DMS79 (cell line): ENCODE measurements around the gene CUX1.
"Not testable (repeated sequence)": the region's sequence is repeated elsewhere in the genome, so short reads cannot be mapped to it uniquely, and the experiment has no call there.

Experiments
- DNase-seq: peaks from one replicate; lab custom pipeline; 2025; lab: John Stamatoyannopoulos, UW

CUX1 gene

DNA sequence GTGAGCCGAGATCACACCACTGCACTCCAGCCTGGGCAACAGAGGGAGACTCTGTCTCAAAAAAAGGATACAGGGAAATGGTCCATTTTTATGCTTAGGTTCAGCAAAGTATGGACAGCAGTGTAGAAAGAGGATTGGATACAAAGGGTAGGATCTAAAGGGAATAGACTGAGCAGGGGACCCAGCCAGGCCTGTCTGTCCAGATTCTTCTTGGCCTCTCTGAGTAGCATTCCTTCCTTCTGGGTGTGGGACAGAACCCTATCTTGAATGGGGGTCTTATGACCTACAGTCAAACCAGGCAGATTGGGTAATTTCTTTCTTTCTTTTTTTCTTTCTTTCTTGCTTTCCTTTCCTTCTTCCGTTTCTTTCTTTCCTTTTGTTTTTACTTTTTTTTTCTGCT lies 494.9 kb downstream of the CUX1 start:
- DNase-seq: no peak

DNA sequence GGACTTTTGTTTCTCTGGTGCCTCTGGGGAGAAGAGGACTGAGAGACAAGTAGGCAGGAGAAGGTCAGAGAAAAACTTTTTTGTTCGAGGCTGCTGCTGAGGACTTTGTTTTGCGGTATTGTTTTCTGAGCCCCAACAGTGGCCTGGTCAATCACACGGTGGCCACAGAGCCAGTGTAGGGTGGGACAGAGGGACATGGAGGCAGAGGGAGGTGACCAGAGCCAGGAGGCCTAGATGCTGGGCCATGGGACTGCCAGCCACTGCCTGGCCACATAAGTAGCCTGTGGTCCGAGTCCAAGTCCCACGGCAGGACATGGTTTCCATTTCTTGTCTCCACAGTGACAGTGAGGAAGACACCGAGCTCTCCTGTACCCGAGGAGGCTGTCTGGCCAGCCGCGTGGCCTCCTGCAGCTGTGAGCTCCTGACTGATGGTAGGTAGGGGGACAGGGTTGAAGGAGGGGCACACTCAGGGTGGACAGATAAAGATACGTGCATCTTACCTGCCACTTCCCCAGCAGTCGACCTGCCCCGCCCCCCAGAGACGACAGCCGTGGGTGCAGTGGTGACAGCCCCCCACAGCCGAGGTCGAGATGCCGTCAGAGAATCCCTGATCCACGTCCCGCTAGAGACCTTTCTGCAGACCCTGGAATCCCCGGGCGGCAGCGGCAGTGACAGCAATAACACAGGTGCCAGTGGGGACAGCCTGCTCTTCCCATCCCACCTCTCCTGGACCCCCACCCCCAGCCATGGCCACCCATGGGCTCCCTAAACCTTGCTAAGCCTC lies 496.8 kb downstream of the CUX1 start:
- no peak for DNase-seq

DNA sequence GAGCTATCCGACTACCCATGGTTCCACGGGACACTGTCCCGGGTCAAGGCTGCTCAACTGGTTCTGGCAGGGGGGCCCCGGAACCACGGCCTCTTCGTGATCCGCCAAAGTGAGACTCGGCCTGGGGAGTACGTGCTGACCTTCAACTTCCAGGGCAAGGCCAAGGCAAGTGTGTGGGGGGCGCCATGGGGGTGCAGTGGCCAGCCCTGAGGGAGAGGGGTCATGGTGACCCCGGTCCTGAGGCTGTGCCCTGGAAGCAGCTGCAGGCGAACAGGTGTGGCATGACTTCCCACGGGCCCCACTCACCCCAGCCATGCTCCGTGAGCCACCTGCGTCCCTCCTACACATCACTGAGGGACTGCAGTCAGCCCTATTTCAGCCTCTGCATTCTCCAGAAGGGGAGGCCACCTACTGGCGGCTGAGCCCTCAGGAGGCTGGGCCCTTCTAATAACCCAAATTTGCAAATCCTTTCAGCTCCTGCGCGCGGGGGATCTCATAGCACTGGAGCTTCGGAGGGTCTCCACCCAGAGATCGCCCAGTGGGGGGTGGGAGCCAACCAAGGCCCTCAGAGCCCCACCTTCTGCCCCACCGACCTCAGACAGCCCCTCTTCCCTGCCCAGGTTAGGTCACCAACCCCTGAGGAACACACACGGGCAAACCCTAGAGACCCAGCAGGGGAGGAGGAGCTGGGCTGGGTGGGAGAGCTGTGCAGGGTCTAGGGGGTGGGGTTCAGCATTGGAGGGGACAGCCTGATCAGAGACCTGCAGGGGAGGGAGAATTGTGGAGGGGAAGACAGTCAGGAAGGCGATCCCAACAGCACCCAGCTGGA lies 500.0 kb downstream of the CUX1 start:
- no peak for DNase-seq

DNA sequence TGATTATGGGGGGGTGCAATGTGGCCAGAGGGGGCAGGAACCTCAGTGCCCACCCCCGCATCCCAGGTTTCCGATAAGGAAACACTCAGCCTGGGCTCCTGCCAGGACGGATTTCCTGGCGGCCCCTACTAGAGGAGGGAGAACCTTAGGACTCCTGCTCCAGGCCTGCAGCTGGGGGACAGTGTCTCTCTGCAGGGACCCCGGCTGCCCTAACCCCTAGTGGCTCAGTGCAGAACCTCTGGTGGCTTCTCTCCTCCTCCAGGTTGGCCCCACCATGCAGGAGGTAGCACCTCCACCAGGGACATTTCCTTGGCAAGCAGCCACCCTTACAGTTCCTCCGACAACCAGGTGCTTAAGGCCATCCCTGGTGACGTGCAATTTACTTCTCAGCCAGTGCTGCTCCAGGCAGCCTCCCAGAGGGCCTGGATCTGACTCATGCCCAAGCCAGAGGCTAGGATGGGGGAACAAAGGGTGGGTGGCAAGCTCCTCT lies 501.1 kb downstream of the CUX1 start:
- DNase-seq: peak; percentile 4

DNA sequence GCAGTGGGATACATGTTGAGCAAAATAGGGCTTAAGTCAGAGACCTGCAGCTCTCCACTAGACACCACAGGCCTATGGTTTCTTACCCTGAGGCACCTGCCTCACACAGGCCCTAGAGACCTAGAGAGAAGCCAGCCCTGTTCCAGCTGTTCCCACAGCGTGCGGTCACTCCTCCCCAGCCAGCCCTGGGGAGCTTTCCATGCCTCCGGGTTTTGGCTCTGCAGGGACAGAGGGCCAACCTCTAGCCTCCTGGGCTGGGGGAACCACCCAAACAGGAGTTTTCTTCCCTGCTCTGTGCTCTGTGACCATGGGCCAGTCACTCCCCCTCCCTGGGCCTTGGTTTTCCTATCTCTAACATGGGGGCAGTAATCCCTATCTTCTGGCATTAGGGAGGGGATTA lies 502.2 kb downstream of the CUX1 start:
- DNase-seq: no peak

DNA sequence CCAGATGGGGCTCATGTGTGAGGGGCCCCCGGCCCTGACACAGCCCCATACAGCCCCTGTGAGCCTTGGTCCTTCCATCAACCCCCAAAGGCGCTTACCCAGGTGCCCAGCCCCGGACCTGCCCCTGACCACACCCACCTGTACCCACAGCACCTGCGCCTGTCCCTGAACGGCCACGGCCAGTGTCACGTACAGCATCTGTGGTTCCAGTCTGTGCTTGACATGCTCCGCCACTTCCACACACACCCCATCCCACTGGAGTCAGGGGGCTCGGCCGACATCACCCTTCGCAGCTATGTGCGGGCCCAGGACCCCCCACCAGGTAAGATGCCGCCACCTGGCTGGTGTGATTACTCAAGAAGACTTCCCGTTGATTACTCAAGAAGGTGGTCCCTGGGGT lies 502.8 kb downstream of the CUX1 start:
- no peak for DNase-seq

DNA sequence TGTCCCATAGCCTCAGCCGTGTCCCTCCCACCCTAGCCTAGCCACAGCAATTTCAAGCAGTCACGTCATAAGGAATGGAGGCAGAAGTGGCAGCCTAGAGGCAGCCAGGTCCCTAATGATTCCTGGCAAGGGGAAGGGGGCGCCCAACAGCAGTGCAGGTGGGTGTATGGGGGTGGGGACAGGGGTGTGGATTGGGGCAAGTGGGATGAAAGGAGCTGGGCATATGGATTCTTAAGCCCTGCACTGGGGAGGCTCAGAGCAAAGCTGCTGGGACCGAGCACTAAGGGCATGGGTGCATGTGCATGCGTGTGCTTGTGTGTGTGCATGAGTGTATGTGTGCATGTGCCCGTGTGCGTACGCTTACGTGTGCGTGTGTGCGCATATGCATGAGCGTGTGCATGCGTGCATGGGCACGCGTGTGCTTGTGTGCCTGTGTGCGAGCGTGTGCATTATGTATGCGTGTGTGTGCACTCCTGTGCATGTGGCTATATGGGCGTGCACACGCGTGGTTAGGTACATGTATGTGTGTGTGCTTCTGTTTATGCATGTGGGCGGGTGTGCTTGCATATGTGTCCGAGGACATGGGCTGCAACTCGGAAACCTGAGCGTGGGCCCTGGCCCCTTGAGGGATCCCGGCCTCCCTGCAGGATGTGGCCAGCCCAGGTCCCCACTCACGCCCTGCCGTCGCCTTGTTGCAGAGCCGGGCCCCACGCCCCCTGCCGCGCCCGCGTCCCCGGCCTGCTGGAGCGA lies 503.4 kb downstream of the CUX1 start:
- no peak for DNase-seq

DNA sequence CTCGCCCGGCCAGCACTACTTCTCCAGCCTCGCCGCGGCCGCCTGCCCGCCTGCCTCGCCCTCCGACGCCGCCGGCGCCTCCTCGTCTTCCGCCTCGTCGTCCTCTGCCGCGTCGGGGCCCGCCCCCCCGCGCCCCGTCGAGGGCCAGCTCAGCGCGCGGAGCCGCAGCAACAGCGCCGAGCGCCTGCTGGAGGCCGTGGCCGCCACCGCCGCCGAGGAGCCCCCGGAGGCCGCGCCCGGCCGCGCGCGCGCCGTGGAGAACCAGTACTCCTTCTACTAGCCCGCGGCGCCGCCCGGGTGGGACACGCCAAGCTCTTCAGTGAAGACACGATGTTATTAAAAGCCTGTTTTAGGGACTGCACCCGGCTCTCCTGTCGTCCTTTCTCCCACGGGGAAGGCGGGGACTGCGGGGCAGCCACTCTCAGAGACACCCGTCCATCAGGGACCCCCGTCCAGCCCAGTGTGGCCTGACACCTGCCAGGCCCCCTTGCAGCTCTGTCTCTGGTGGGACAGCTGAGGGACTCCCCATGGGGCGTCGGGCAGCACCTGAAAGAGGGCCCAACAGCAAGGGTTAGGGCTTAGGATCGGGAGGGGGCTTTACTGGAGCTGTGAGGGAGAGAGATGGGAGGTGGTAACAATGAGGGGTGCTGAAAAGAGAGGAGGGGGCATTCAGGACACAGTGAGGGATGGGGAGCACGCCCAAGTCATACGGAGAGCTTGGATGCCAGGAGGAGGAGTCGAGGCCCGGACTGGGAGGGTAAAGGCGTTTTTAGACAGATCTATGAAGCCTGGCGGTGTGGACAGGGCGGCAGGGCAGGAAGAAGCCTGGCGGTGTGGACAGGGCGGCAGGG lies 504.1 kb downstream of the CUX1 start:
- no peak for DNase-seq

DNA sequence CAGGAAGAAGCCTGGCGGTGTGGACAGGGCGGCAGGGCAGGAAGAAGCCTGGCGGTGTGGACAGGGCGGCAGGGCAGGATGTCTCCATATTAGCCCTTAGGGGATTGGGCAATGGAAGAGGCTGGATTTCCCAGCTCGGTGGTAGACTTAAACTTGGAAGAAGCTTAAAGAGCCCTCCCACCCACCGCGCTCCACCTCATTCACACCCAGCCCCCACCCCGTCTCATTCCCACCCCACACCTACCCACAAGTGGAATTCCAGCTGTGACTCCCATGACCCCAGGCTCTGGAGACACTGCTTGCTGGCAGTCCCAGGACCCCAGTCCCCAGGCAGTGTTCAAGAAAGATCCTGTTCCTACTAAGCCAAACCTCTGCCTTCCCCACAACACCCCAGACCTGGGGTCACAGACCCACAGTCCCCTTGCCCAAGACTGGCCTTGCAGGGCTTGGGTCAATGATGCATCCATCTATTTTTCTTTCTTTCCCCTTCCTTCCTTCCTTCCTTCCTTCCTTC lies 504.8 kb downstream of the CUX1 start:
- no peak for DNase-seq

DNA sequence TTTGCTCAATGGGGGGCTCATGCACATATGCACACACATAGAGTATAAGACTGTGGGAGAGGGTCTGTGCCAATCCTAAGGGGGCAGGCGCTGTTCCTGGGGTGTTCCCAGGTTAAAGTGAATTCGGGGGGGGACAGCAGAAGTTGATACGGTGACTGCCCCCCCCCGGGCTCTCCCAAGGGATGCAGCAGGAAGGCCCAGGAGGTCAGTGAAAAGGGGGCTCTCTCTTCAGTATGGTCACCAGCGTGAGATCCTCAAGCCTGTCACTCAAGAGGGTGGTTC lies 506.4 kb downstream of the CUX1 start:
- no peak for DNase-seq

DNA sequence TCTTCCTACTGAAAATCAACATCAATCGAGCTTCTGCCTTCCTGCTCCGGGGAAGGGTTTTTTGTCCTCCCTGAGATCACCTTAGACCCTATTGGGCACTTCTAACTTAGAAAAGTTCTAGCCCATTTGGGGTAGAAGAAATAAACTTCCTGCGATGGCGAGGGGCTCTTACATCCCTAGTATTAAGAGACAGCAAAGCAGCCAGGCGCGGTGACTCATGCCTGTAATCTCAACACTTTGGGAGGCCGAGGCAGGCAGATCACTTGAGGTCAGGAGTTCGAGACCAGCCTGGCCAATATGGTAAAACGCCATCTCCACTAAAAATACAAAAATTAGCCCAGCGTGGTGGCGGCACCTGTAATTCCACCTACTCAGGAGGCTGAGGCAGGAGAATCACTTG lies 507.7 kb downstream of the CUX1 start:
- DNase-seq: not testable (repeated sequence)

DNA sequence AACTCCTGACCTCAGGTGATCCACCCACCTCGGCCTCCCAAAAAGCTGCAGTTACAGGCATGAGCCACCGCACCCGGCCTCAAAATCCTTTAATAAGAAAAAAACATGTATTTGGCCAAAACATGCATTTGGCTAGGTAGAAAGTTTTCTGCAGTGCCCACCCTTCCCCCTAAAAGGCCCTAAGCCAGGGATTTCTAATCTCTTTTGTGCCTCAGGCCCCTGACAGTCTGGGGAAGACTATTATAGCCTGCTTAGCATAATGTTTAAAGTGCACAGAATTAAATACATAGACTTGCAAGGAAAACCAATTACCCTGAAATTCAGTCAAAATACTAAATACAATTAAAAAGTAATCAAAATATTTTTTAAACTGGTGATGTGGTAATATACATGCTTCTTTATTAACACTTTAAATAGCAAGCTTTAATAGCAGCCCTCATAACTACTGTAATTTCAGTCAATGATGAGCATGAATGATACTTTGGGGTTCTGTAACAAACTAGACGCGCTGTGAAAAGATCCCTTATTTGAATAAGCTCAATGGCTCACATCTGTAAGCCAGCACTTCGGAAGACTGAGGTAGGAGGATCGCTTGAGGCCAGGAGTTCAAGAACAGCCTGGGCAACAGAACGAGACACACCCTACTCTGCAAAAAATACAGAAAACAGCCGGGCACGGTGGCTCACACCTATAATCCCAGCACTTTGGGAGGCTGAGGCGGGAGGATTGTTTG lies 508.9 kb downstream of the CUX1 start:
- DNase-seq: no peak

DNA sequence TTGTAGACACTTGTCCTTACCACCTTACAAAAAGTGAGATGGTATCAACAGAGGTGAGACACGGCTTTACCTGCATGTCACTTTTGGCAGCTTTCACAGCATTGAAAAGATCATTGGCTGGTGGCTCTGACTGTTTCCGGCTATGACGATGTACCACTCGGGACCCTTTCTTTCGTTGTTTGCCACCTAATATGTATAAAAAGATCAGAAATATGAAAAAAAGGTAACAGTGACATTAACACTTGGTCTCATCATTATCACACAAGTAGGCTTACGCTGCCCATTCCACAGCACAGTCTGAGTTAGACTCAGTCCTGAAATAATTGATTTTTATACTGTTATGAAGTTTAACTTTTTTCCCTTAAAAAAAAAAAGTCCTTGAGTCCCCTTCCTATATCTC lies 509.8 kb downstream of the CUX1 start:
- DNase-seq: not testable (repeated sequence)

DNA sequence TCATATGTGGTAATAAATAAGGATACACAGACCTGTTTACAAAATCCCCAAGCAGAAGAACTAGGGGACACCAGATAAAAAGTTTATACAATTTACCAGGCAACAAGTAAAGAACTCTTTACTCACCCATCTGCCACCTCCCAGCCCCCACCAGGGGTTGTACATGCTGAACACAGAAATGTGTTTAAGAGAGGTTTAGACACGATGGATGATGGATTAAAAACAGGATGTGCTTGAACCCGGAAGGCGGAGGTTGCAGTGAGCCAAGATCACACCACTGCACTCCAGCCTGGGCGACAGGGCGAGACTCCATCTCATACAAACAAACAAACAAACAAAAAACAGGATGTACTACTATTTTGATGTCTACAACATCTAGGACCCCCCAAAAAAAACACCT lies 511.4 kb downstream of the CUX1 start:
- DNase-seq: not testable (repeated sequence)

DNA sequence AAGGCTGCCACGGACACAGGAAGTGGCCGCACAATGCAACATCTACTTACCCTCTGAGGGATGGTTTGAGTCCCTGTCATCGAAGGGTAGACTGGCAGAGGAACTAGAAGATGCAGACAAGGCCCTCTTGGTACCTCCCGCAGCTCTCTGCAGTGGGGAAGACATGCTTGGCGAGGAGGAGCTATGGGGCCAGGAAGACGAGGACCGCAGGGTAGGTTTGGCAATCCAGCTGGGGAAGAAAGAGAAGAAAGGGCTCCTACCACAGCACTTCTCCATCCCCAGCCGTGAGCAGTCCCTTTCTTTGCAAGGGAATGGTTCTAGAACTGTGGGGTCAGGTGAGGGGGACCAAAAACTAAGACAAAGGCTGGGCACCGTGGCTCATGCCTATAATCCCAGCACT lies 511.9 kb downstream of the CUX1 start:
- not testable (repeated sequence) for DNase-seq

DNA sequence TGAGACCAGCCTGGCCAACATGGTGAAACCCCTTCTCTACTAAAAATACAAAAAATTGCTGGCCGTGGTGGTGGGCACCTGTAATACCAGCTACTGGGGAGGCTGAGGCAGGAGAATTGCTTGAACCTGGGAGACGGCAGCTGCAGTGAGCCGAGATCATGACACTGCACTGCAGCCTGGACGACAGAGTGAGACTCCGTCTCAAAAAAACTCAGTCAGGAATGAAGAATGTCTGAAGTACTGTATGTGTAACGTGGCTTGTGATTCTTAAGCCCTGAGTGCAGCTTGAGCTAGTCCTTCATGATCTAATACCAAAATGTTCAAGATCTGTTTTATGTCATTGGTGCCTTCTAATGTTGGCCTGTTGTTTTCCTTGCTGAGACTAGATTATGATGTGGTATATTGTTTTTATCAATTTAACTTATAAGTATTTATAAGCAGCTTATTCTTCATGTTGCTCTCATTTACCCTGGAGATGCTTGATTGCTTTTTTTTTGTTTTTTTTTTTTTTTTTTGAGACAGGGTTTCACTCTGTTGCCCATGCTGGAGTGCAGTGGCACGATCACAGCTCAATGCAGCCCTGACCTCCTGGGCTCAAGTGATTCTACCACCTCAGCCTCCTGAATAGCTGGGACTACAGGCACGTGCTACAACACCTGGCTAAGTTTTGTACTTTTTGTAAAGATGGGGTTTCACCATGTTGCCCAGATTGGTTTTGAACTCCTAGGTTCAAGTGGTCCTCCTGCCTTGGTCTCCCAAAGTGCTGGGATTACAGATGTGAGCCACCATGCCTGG lies 513.4 kb downstream of the CUX1 start:
- not testable (repeated sequence) for DNase-seq
